SU-DHL-6 (cell line): ENCODE measurements around the gene SPACA9.

ENCODE experiments used
- H2AFZ ChIP-seq: fragments of 200-600 bp; sonication (generic); 2 replicates; pipeline ENCODE4 v1.6.1; 2014; ENCODE audit warnings: low read depth, mild to moderate bottlenecking, moderate library complexity, mixed read lengths, antibody characterized with exemption, low read length; ENCODE audit not compliant: severe bottlenecking
- H3F3A ChIP-seq: fragments of 200-600 bp; shearing (Covaris generic); 2 replicates; pipeline ENCODE4 v1.6.0; 2016; ENCODE audit warnings: antibody characterized with exemption, mild to moderate bottlenecking; ENCODE audit not compliant: insufficient read depth
- H3K27ac ChIP-seq: fragments of 200-600 bp; sonication (generic); 2 replicates; pipeline ENCODE4 v1.5.1; 2016; ENCODE audit warnings: low read depth, mild to moderate bottlenecking, low read length, moderate library complexity, mixed read lengths
- H3K27me3 ChIP-seq: fragments of 200-600 bp; sonication (generic), shearing (Covaris generic); 2 replicates; pipeline ENCODE4 v1.6.0; 2014; ENCODE audit warnings: mild to moderate bottlenecking, low read length
- H3K36me3 ChIP-seq: fragments of 200-600 bp; sonication (generic); 2 replicates; pipeline ENCODE4 v1.6.1; 2014; ENCODE audit warnings: mild to moderate bottlenecking, low read length, mixed read lengths
- H3K4me2 ChIP-seq: fragments of 300-600, 200-600 bp; shearing (Covaris generic), sonication (generic); 2 replicates; pipeline ENCODE4 v1.6.0; 2014; ENCODE audit warnings: low read length, low read depth, mild to moderate bottlenecking; ENCODE audit not compliant: poor library complexity, severe bottlenecking
- H3K4me3 ChIP-seq: fragments of 200-600 bp; sonication (generic); 2 replicates; pipeline ENCODE4 v1.5.1; 2014; ENCODE audit warnings: antibody characterized with exemption, low read length, mild to moderate bottlenecking, mixed read lengths; ENCODE audit not compliant: insufficient read depth, poor library complexity, severe bottlenecking
- H3K79me2 ChIP-seq: fragments of 200-600 bp; sonication (generic); 2 replicates; pipeline ENCODE4 v1.6.1; 2014; ENCODE audit warnings: mild to moderate bottlenecking, low read length, moderate library complexity; ENCODE audit not compliant: insufficient read depth
- H3K9ac ChIP-seq: fragments of 200-600 bp; sonication (generic); 2 replicates; pipeline ENCODE4 v1.7.0; 2014; ENCODE audit warnings: mild to moderate bottlenecking, low read length
- H3K9me2 ChIP-seq: fragments of 200-600 bp; sonication (generic); replicated peaks from 2 replicates; pipeline ENCODE4 v1.6.1; 2014; ENCODE audit warnings: low read length; ENCODE audit not compliant: insufficient read depth
- H3K9me3 ChIP-seq: fragments of 200-600 bp; sonication (generic); 2 replicates; pipeline ENCODE4 v1.6.1; 2014; ENCODE audit warnings: low read length, mixed read lengths; ENCODE audit not compliant: insufficient read depth
- H4K20me1 ChIP-seq: fragments of 200-600 bp; sonication (generic); 2 replicates; pipeline ENCODE4 v1.6.1; 2014; ENCODE audit warnings: low read depth, mild to moderate bottlenecking, antibody characterized with exemption, low read length, moderate library complexity, mixed read lengths
- EZH2phosphoT487 ChIP-seq: fragments of 200-600 bp; sonication (generic), shearing (Covaris generic); conservative IDR thresholded peaks from 2 replicates; pipeline ENCODE4 v1.6.1; 2018; ENCODE audit warnings: mild to moderate bottlenecking, antibody characterized with exemption, low read length, moderate library complexity, mixed read lengths
- TF ChIP-seq, protein P1 (sequence below): fragments of 200-600 bp; sonication (generic); IDR thresholded peaks from one replicate; pipeline ENCODE4 v1.5.1; 2017; ENCODE audit warnings: antibody characterized with exemption, mild to moderate bottlenecking, low read length, moderate library complexity; ENCODE audit not compliant: insufficient read depth, poor library complexity, severe bottlenecking

SPACA9 gene

DNA sequence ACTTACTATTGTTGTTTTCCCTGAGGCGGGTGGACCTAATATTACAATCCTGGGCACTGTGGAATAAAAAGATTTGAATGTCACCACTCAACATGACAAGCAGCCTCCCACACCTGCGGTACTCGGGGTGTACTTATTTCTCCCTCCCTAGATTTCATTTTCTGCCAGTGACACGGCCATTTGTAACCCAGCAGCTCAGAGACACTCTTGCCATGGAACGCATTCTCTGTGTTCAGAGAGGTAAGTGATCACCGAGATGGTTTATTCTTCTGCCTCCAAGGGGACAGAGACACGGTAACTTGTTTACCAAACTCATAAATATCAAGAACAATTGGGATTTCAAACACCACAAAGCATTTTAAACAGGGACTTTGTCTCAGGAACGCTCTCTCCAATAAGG lies 11.8 kb upstream of the SPACA9 start:
- no peak overlapping the region for H2AFZ ChIP-seq
- no peaks in the 10 kb centered on the region for H3K36me3 ChIP-seq
- no peaks in the 10 kb centered on the region for H3K79me2 ChIP-seq
- H3K9me3 ChIP-seq: no peaks in the 10 kb centered on the region
- H3K4me2 ChIP-seq: no peak overlapping the region
- no peaks in the 10 kb centered on the region for H3K27me3 ChIP-seq
- no peak overlapping the region for H3K4me3 ChIP-seq
- no peaks in the 10 kb centered on the region for H3F3A ChIP-seq
- TF ChIP-seq EZH2phosphoT487: no peak
- TF ChIP-seq, protein P1, sequence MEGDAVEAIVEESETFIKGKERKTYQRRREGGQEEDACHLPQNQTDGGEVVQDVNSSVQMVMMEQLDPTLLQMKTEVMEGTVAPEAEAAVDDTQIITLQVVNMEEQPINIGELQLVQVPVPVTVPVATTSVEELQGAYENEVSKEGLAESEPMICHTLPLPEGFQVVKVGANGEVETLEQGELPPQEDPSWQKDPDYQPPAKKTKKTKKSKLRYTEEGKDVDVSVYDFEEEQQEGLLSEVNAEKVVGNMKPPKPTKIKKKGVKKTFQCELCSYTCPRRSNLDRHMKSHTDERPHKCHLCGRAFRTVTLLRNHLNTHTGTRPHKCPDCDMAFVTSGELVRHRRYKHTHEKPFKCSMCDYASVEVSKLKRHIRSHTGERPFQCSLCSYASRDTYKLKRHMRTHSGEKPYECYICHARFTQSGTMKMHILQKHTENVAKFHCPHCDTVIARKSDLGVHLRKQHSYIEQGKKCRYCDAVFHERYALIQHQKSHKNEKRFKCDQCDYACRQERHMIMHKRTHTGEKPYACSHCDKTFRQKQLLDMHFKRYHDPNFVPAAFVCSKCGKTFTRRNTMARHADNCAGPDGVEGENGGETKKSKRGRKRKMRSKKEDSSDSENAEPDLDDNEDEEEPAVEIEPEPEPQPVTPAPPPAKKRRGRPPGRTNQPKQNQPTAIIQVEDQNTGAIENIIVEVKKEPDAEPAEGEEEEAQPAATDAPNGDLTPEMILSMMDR: no peak
- no peaks in the 10 kb centered on the region for H3K9me2 ChIP-seq
- H3K27ac ChIP-seq: no peak overlapping the region
- H3K9ac ChIP-seq: no peak overlapping the region
- H4K20me1 ChIP-seq: no peaks in the 10 kb centered on the region

DNA sequence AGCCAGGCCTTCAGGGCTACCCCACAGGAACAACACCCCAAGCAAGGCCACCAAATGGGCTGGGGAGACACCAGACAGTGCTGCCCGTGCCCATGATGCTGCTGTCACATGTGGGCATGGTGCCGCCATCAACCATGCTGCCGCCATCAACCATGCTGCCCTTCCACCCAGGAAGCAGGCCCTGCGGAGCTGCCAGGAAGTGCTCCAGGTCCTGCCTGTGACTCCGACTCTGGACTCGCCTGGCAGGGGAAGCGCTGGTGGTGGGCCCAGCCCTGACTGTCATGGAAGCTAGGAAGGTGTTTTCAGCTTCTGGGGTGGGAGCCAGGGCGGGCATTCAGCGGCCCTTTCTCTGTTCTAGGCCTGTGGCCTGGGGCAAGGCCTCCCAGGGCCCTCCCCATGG lies 9.4 kb upstream of the SPACA9 start:
- H3K4me2 ChIP-seq: no peak overlapping the region

DNA sequence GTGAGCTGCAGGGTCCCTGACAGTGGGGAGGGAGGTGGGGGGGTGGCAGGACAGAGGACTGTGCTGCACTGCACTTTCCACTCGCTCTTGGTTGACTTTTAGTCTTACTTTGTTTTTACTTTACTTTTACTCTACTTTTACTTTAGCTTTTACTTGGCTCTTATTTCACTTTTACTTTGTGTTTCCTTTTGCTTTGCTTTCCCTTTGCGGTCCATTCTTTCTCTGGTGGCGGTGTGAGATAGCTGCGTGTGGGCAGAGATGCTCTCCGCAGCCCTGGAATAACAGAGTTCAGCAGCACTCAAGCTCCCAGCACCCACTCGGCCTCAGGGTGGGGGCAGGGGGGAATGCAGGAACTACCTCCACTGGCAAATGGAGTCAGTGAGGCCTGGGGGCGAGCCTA lies 5.3 kb upstream of the SPACA9 start:
- no peak overlapping the region for H3K9ac ChIP-seq
- no peaks in the 10 kb centered on the region for H4K20me1 ChIP-seq
- H3K9me2 ChIP-seq: no peaks in the 10 kb centered on the region
- no peaks in the 10 kb centered on the region for H3K9me3 ChIP-seq
- TF ChIP-seq EZH2phosphoT487: no peak
- TF ChIP-seq, protein P1: no peak
- H3F3A ChIP-seq: no peaks in the 10 kb centered on the region
- H3K4me2 ChIP-seq: no peak overlapping the region
- no peaks in the 10 kb centered on the region; the same call in 1 of the 2 replicates for H3K27me3 ChIP-seq
- no peak overlapping the region for H2AFZ ChIP-seq
- no peak overlapping the region for H3K4me3 ChIP-seq
- H3K36me3 ChIP-seq: no peaks in the 10 kb centered on the region
- no peak overlapping the region for H3K27ac ChIP-seq
- no peaks in the 10 kb centered on the region for H3K79me2 ChIP-seq

More for the DNA sequence above, 9.4 kb upstream of the SPACA9 start:
- no peaks in the 10 kb centered on the region for H3K36me3 ChIP-seq
- no peak overlapping the region for H2AFZ ChIP-seq
- H3K27ac ChIP-seq: no peak overlapping the region
- H3K4me3 ChIP-seq: no peak overlapping the region
- no peaks in the 10 kb centered on the region for H3K9me2 ChIP-seq
- H3K27me3 ChIP-seq: no peaks in the 10 kb centered on the region
- no peaks in the 10 kb centered on the region for H3K9me3 ChIP-seq
- TF ChIP-seq EZH2phosphoT487: no peak
- TF ChIP-seq, protein P1: no peak
- H3K79me2 ChIP-seq: no peaks in the 10 kb centered on the region
- no peaks in the 10 kb centered on the region for H3F3A ChIP-seq
- H4K20me1 ChIP-seq: no peaks in the 10 kb centered on the region
- no peak overlapping the region for H3K9ac ChIP-seq
